H9 (cell line): ENCODE data around the gene DGKB. TPM values are rescaled to one million over a fixed set of nuclear protein-coding genes. Genes with fewer than 3 reads are reported as not detected.

ENCODE experiments used
- DNase-seq: peaks from one replicate; pipeline ENCODE4 v3.0.0-alpha.2; 2017
- H2AFZ ChIP-seq: one replicate; pipeline ENCODE4 v1.6.1; 2013; ENCODE audit warnings: mild to moderate bottlenecking, low read length, control low read depth, moderate library complexity
- H2AK5ac ChIP-seq: 2 replicates; pipeline ENCODE4 v1.6.1; 2013; ENCODE audit warnings: low read length, control low read depth, mixed read lengths; ENCODE audit not compliant: insufficient read length
- H2BK120ac ChIP-seq: one replicate; pipeline ENCODE4 v1.6.1; 2013; ENCODE audit warnings: low read depth, mild to moderate bottlenecking, low read length, control low read depth, inconsistent platforms; ENCODE audit not compliant: poor library complexity, severe bottlenecking
- H2BK12ac ChIP-seq: 2 replicates; pipeline ENCODE4 v1.6.1; 2013; ENCODE audit warnings: low read length, control low read depth, mixed read lengths, low read depth; ENCODE audit not compliant: insufficient read length
- H2BK15ac ChIP-seq: 2 replicates; pipeline ENCODE4 v1.6.1; 2013; ENCODE audit warnings: low read depth, low read length, control low read depth
- H2BK20ac ChIP-seq: one replicate; pipeline ENCODE4 v1.6.1; 2013; ENCODE audit warnings: low read depth, mild to moderate bottlenecking, low read length, control low read depth, inconsistent platforms; ENCODE audit not compliant: poor library complexity, severe bottlenecking
- H2BK5ac ChIP-seq: 2 replicates; pipeline ENCODE4 v1.6.1; 2013; ENCODE audit warnings: low read length, control low read depth, mixed read lengths; ENCODE audit not compliant: insufficient read length
- H3K14ac ChIP-seq: 2 replicates; pipeline ENCODE4 v1.6.1; 2013; ENCODE audit warnings: low read length, control low read depth; ENCODE audit not compliant: insufficient read depth
- H3K18ac ChIP-seq: 2 replicates; pipeline ENCODE4 v1.6.1; 2013; ENCODE audit warnings: low read depth, mild to moderate bottlenecking, mixed read lengths, low read length, control low read depth; ENCODE audit not compliant: insufficient read length
- H3K23ac ChIP-seq: 2 replicates; pipeline ENCODE4 v1.6.1; 2013; ENCODE audit warnings: low read length, control low read depth, mixed read lengths, low read depth; ENCODE audit not compliant: insufficient read length
- H3K23me2 ChIP-seq: 2 replicates; pipeline ENCODE4 v1.6.1; 2013; ENCODE audit warnings: low read depth, mild to moderate bottlenecking, mixed read lengths, low read length, control low read depth; ENCODE audit not compliant: insufficient read length, poor library complexity, severe bottlenecking
- H3K27ac ChIP-seq: 2 replicates; pipeline ENCODE4 v1.5.1; 2013; ENCODE audit warnings: low read length, control low read depth, mixed read lengths, low read depth; ENCODE audit not compliant: insufficient read length
- H3K27me3 ChIP-seq: 2 replicates; pipeline ENCODE4 v1.6.1; 2013; ENCODE audit warnings: low read length, control low read depth, inconsistent platforms; ENCODE audit not compliant: insufficient read depth
- H3K4ac ChIP-seq: 2 replicates; pipeline ENCODE4 v1.6.1; 2013; ENCODE audit warnings: low read depth, mild to moderate bottlenecking, control low read depth, inconsistent platforms, low read length, moderate library complexity
- H3K4me1 ChIP-seq: 2 replicates; pipeline ENCODE4 v1.6.1; 2013; ENCODE audit warnings: low read length, control low read depth, inconsistent platforms; ENCODE audit not compliant: insufficient read depth
- H3K4me2 ChIP-seq: 2 replicates; pipeline ENCODE4 v1.6.1; 2013; ENCODE audit warnings: low read length, control low read depth, mixed read lengths; ENCODE audit not compliant: insufficient read length, insufficient read depth
- H3K56ac ChIP-seq: 2 replicates; pipeline ENCODE4 v1.6.1; 2013; ENCODE audit warnings: low read depth, mild to moderate bottlenecking, mixed read lengths, low read length, control low read depth; ENCODE audit not compliant: insufficient read length
- H3K79me1 ChIP-seq: 2 replicates; pipeline ENCODE4 v1.6.1; 2013; ENCODE audit warnings: low read depth, mild to moderate bottlenecking, moderate library complexity, low read length, control low read depth, inconsistent platforms; ENCODE audit not compliant: insufficient read depth, poor library complexity, severe bottlenecking
- H3K79me2 ChIP-seq: 2 replicates; pipeline ENCODE4 v1.6.1; 2013; ENCODE audit warnings: low read length, control low read depth, inconsistent platforms; ENCODE audit not compliant: insufficient read depth
- H3K9ac ChIP-seq: 2 replicates; pipeline ENCODE4 v1.6.1; 2013; ENCODE audit warnings: low read length, control low read depth, mixed read lengths; ENCODE audit not compliant: insufficient read length; ENCODE audit errors: extremely low read depth
- H3K9me3 ChIP-seq: one replicate; pipeline ENCODE4 v1.6.1; 2013; ENCODE audit warnings: low read depth, low read length, inconsistent platforms; ENCODE audit not compliant: control insufficient read depth
- H3T11ph ChIP-seq: one replicate; pipeline ENCODE4 v1.6.1; 2013; ENCODE audit warnings: mild to moderate bottlenecking, low read length, control low read depth, inconsistent platforms
- H4K20me1 ChIP-seq: one replicate; pipeline ENCODE4 v1.6.1; 2013; ENCODE audit not compliant: control insufficient read depth, insufficient read length, insufficient read depth
- H4K5ac ChIP-seq: 2 replicates; pipeline ENCODE4 v1.6.1; 2013; ENCODE audit warnings: low read depth, mild to moderate bottlenecking, mixed read lengths, low read length, control low read depth; ENCODE audit not compliant: insufficient read length
- H4K8ac ChIP-seq: replicated peaks from 2 replicates; pipeline ENCODE4 v1.6.1; 2013; ENCODE audit warnings: low read length, control low read depth, mixed read lengths, low read depth; ENCODE audit not compliant: insufficient read length
- H4K91ac ChIP-seq: 2 replicates; pipeline ENCODE4 v1.6.1; 2013; ENCODE audit warnings: low read depth, mild to moderate bottlenecking, moderate library complexity, mixed read lengths, low read length, control low read depth; ENCODE audit not compliant: insufficient read length
- H3K27ac Mint-ChIP-seq, 3 experiments: 2 replicates in 2 of 3; 3 replicates in 1 of 3; pipeline ENCODE4 v1.8.0; 2020 to 2021; ENCODE audit warnings: mixed read lengths in 3 of 3, mild to moderate bottlenecking in 1 of 3, moderate library complexity in 1 of 3
- H3K27me3 Mint-ChIP-seq: 2 replicates; pipeline ENCODE4 v1.8.0; 2021; ENCODE audit warnings: low read depth, mild to moderate bottlenecking, moderate library complexity, mixed read lengths
- H3K36me3 Mint-ChIP-seq, 3 experiments: 2 replicates in 2 of 3; 3 replicates in 1 of 3; pipeline ENCODE4 v1.8.0; 2020 to 2021; ENCODE audit warnings: low read depth in 3 of 3, mixed read lengths in 3 of 3; ENCODE audit not compliant: insufficient read depth in 1 of 3
- H3K4me1 Mint-ChIP-seq, 2 experiments: 2 replicates each; pipeline ENCODE4 v1.8.0; 2020; ENCODE audit warnings: mixed read lengths in 2 of 2
- H3K4me3 Mint-ChIP-seq, 2 experiments: 2 replicates in 1 of 2; 3 replicates in 1 of 2; pipeline ENCODE4 v1.8.0; 2020 to 2021; ENCODE audit warnings: mild to moderate bottlenecking in 2 of 2, mixed read lengths in 2 of 2, moderate library complexity in 1 of 2
- H3K9me3 Mint-ChIP-seq, 2 experiments: 2 replicates in 1 of 2; 3 replicates in 1 of 2; pipeline ENCODE4 v1.8.0; 2020; ENCODE audit warnings: mild to moderate bottlenecking in 2 of 2, mixed read lengths in 2 of 2, moderate library complexity in 1 of 2
- CTCF ChIP-seq: fragments of 200-600 bp; sonication (generic); conservative IDR thresholded peaks from 3 replicates; pipeline ENCODE4 v1.8.0; 2021; ENCODE audit warnings: antibody characterized with exemption, mild to moderate bottlenecking
- WGBS: extraction: QIAGEN DNeasy Blood & Tissue Kit; methylation state at CpG from one replicate; pipeline ENCODE4 v1.1.7; 2013; ENCODE audit warnings: missing lambda C conversion rate, low lambda C conversion rate, mixed read lengths; ENCODE audit not compliant: insufficient read length; ENCODE audit errors: extremely low coverage; 5-methylcytosine and 5-hydroxymethylcytosine counted together
- total RNA-seq: library from RNA; stranded (reverse); gene quantifications from 2 replicates; pipeline ENCODE4 v1.2.1, GENCODE V29; 2021

The DGKB gene
- total RNA-seq, 1 experiment from 2014 or later = 0.26 TPM

GRCh38 chr7:14436878-14437277, 465.7 kb downstream of the DGKB start:
- no peaks in the 10 kb centered on the region for H3K79me1 ChIP-seq
- no peak overlapping the region for H3K14ac ChIP-seq
- no peak overlapping the region for H2BK20ac ChIP-seq
- H3T11ph ChIP-seq = no peak overlapping the region
- H3K9me3 Mint-ChIP-seq = no peaks in the 10 kb centered on the region
- no peak overlapping the region for H2AK5ac ChIP-seq
- no peaks in the 10 kb centered on the region for H3K27me3 Mint-ChIP-seq
- H3K36me3 Mint-ChIP-seq = no peaks in the 10 kb centered on the region
- H3K27ac Mint-ChIP-seq = no peak overlapping the region
- H2BK12ac ChIP-seq = no peak overlapping the region
- no peak overlapping the region for H2BK120ac ChIP-seq
- no peaks in the 10 kb centered on the region for H3K27me3 ChIP-seq
- no peak overlapping the region for H3K56ac ChIP-seq
- WGBS = no CpG with 5 or more reads among the region's 2 CpGs
- H3K23ac ChIP-seq = no peak overlapping the region
- H3K79me2 ChIP-seq = no peaks in the 10 kb centered on the region
- H2BK5ac ChIP-seq = no peak overlapping the region
- no peak overlapping the region for H4K91ac ChIP-seq
- no peak for DNase-seq
- peaks cover 8 to 13% of the 10 kb centered on the region in 2 experiments for H3K4me1 Mint-ChIP-seq
- H4K20me1 ChIP-seq = no peaks in the 10 kb centered on the region
- H4K8ac ChIP-seq = no peak overlapping the region
- no peak overlapping the region for H2AFZ ChIP-seq
- no peak overlapping the region for H3K4me3 Mint-ChIP-seq
- H3K18ac ChIP-seq = no peak overlapping the region
- H3K4ac ChIP-seq = no peak overlapping the region
- H3K27ac ChIP-seq = no peak overlapping the region
- no peak overlapping the region for H2BK15ac ChIP-seq
- no peak overlapping the region for H3K9ac ChIP-seq
- no peaks in the 10 kb centered on the region for H3K23me2 ChIP-seq
- TF ChIP-seq CTCF = no peak
- H3K9me3 ChIP-seq = no peaks in the 10 kb centered on the region
- H3K4me2 ChIP-seq = no peak overlapping the region
- H3K4me1 ChIP-seq = no peaks in the 10 kb centered on the region
- H4K5ac ChIP-seq = no peak overlapping the region
